ENCODE data around the gene CDCA4. TPM values are rescaled to one million over a fixed set of nuclear protein-coding genes. Genes with fewer than 3 reads are reported as not detected.

CDCA4 gene
- polyA plus RNA-seq, 1 donor, result 12.4 TPM

- Histone ChIP-seq H3K36me3 (ENCODE audit: control insufficient read depth, insufficient read depth, low read length) (no peaks in the 10 kb centered on the region), H3K4me1 (ENCODE audit: control insufficient read depth, insufficient read depth, low read length) (peaks cover 6% of the 10 kb centered on the region), H3K27ac (ENCODE audit: low read length) (no peak overlapping the region), H3K27me3 (ENCODE audit: control insufficient read depth, insufficient read depth, low read length) (no peaks in the 10 kb centered on the region), H3K9me3 (ENCODE audit: control insufficient read depth, low read depth, low read length) (no peaks in the 10 kb centered on the region), H3K4me3 (ENCODE audit: low read length) (no peak overlapping the region)
- no CpG with 5 or more reads among the region's 6 CpGs for WGBS (ENCODE audit: insufficient coverage, low lambda C conversion rate)
- DNase-seq, result no peak
Observed at GRCh38 chr14:105025429-105025828, 4.5 kb upstream of the CDCA4 start.

GRCh38 chr14:105023791-105024480 lies 3.1 kb upstream of the CDCA4 start:
- DNase-seq, result no peak
- no peaks in the 10 kb centered on the region for H3K36me3 ChIP-seq (ENCODE audit: control insufficient read depth, insufficient read depth, low read length)
- no peaks in the 10 kb centered on the region for H3K9me3 ChIP-seq (ENCODE audit: control insufficient read depth, low read depth, low read length)
- H3K4me1 ChIP-seq (ENCODE audit: control insufficient read depth, insufficient read depth, low read length), result peaks cover 19% of the 10 kb centered on the region
- H3K4me3 ChIP-seq (ENCODE audit: low read length), result no peak overlapping the region
- no CpG with 5 or more reads among the region's 4 CpGs for WGBS (ENCODE audit: insufficient coverage, low lambda C conversion rate)
- H3K27me3 ChIP-seq (ENCODE audit: control insufficient read depth, insufficient read depth, low read length), result no peaks in the 10 kb centered on the region
- no peak overlapping the region for H3K27ac ChIP-seq (ENCODE audit: low read length)

DNA sequence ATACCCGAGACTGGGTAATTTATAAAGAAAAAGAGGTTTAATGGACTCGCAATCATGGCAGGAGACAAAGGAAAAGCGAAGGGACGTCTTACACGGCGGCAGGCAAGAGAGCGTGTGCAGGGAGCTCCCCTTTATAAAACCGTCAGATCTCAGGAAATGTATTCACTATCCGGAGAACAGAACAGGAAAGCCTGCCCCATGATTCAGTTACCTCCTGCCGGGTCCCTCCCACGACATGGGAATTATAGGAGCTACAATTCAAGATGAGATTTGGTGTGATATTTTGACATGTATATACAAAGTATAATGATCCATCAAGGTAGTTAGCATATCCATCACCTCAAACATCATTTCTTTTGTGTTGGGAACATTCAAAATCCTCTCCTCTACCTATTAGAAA lies 2.3 kb upstream of the CDCA4 start:
- H3K9me3 ChIP-seq (ENCODE audit: control insufficient read depth, low read depth, low read length), result no peaks in the 10 kb centered on the region
- WGBS (ENCODE audit: insufficient coverage, low lambda C conversion rate), result 100% methylated on average over 5 of the region's 11 CpGs

DNA sequence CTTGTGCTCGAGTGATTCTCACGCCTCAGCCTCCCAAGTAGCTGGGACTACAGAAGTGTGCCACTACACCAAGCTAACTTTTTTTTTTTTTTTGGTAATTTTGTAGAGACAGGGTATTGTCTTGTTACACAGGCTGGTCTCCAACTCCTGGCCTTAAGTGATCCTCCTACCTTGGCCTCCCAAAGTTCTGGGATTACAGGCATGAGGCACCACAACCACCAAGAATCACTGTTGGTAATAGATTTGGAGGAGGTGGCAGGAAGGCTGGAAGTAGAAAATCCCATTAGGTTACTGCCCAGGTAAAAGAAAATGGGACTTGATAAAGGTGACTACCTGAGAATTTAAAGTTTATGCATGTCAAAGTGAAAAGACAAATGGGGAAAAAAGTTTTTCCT lies 1.4 kb upstream of the CDCA4 start:
- Histone ChIP-seq H3K4me1 (ENCODE audit: control insufficient read depth, insufficient read depth, low read length) (peaks cover 19% of the 10 kb centered on the region), H3K9me3 (ENCODE audit: control insufficient read depth, low read depth, low read length) (no peaks in the 10 kb centered on the region), H3K4me3 (ENCODE audit: low read length) (peak overlapping the region; percentile 66), H3K27ac (ENCODE audit: low read length) (no peak overlapping the region), H3K27me3 (ENCODE audit: control insufficient read depth, insufficient read depth, low read length) (no peaks in the 10 kb centered on the region), H3K36me3 (ENCODE audit: control insufficient read depth, insufficient read depth, low read length) (no peaks in the 10 kb centered on the region)
- no peak for DNase-seq
- no CpG with 5 or more reads among the region's 2 CpGs for WGBS (ENCODE audit: insufficient coverage, low lambda C conversion rate)

More for the DNA sequence above, 2.3 kb upstream of the CDCA4 start:
- Histone ChIP-seq H3K36me3 (ENCODE audit: control insufficient read depth, insufficient read depth, low read length) (no peaks in the 10 kb centered on the region), H3K4me3 (ENCODE audit: low read length) (no peak overlapping the region), H3K27me3 (ENCODE audit: control insufficient read depth, insufficient read depth, low read length) (no peaks in the 10 kb centered on the region), H3K4me1 (ENCODE audit: control insufficient read depth, insufficient read depth, low read length) (peaks cover 19% of the 10 kb centered on the region), H3K27ac (ENCODE audit: low read length) (no peak overlapping the region)
- DNase-seq, result no peak

GRCh38 chr14:105021656-105022275 lies 883 bp upstream of the CDCA4 start:
- WGBS (ENCODE audit: insufficient coverage, low lambda C conversion rate), result 0% methylated on average over 1 of the region's 20 CpGs
- Histone ChIP-seq H3K4me1 (ENCODE audit: control insufficient read depth, insufficient read depth, low read length) (peaks cover 19% of the 10 kb centered on the region), H3K36me3 (ENCODE audit: control insufficient read depth, insufficient read depth, low read length) (no peaks in the 10 kb centered on the region), H3K4me3 (ENCODE audit: low read length) (peak overlapping the region; percentile 66), H3K27me3 (ENCODE audit: control insufficient read depth, insufficient read depth, low read length) (no peaks in the 10 kb centered on the region), H3K9me3 (ENCODE audit: control insufficient read depth, low read depth, low read length) (no peaks in the 10 kb centered on the region), H3K27ac (ENCODE audit: low read length) (peak overlapping the region; percentile 90)
- peak; percentile 70 to 85 for DNase-seq

DNA sequence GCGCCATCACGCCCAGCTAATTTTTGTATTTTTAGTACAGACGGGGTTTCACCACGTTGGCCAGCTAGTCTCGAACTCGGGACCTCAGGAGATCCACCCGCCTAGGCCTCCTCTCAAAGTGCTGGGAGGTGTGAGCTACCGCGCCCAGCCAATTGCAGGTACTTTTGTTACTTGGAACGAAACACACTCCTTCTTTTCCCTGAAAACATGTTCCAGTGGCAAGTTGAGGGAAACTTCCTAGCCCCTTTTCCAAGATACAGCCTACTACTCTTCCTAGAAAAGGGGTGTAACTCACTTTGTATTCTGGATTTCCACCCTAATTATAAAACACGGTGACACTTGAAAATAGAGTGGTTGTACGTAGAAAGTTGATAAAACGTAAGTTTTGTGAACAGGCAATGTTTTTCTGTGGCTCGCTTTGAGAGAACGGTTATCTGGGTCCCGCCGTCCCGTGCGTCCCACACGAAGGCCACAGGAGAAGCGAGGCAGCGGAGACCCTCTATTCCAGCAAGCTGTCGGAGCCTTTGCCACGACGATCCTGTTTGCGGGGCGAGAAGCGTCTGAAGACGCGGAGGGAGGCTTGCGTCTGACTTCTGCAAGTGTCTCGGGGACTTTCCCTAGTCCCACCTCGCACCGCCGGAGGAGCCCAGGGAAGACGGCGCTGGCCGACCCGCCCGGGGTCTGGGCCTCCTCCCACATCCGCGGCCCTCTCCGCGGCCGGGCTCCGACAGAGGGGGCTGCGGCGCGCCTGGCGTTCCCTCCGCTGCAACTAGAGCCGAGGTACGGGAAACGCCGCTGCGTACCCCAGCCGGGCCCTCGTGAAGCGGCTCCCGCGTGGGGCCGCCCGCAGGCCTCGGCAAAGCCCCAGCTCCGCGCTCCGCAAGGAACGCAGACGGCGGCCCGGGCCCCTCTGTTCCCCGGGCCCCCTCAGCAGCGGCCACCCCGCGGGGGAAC lies 745 bp downstream of the CDCA4 start:
- H3K4me3 ChIP-seq (ENCODE audit: low read length), result peak overlapping the region; percentile 70
- WGBS (ENCODE audit: insufficient coverage, low lambda C conversion rate), result no CpG with 5 or more reads among the region's 75 CpGs
- DNase-seq, result peak in 1 of 2 donors; percentile 43
- H3K27me3 ChIP-seq (ENCODE audit: control insufficient read depth, insufficient read depth, low read length), result no peaks in the 10 kb centered on the region
- H3K36me3 ChIP-seq (ENCODE audit: control insufficient read depth, insufficient read depth, low read length), result no peaks in the 10 kb centered on the region
- H3K4me1 ChIP-seq (ENCODE audit: control insufficient read depth, insufficient read depth, low read length), result peaks cover 19% of the 10 kb centered on the region
- H3K27ac ChIP-seq (ENCODE audit: low read length), result peak overlapping the region; percentile 71
- H3K9me3 ChIP-seq (ENCODE audit: control insufficient read depth, low read depth, low read length), result no peaks in the 10 kb centered on the region

DNA sequence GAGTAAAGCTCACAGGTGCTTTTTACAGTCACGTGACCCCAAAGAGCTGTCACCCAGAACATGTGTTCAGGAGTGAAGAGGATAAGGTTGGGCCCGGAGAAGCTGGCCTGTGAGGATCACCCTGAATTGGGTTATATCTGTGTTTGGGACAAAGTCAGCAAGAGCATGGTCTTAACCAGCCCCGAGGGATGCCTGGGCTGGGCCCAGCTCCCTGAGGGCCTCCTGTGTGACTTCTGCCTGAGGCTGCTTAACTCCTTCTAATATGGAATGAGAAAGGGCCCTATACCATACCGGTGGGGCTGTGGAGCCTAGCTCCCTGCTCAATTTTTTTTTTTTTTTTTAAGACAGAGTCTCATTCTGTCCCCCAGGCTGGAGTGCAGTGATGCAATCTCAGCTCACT lies 2.5 kb downstream of the CDCA4 start:
- Histone ChIP-seq H3K27me3 (ENCODE audit: control insufficient read depth, insufficient read depth, low read length) (no peaks in the 10 kb centered on the region), H3K4me1 (ENCODE audit: control insufficient read depth, insufficient read depth, low read length) (peaks cover 19% of the 10 kb centered on the region), H3K27ac (ENCODE audit: low read length) (no peak overlapping the region), H3K4me3 (ENCODE audit: low read length) (no peak overlapping the region), H3K36me3 (ENCODE audit: control insufficient read depth, insufficient read depth, low read length) (no peaks in the 10 kb centered on the region), H3K9me3 (ENCODE audit: control insufficient read depth, low read depth, low read length) (no peaks in the 10 kb centered on the region)
- no peak for DNase-seq
- no CpG with 5 or more reads among the region's 4 CpGs for WGBS (ENCODE audit: insufficient coverage, low lambda C conversion rate)

- no peak for DNase-seq
- Histone ChIP-seq H3K27me3 (ENCODE audit: control insufficient read depth, insufficient read depth, low read length) (no peaks in the 10 kb centered on the region), H3K4me1 (ENCODE audit: control insufficient read depth, insufficient read depth, low read length) (peaks cover 13% of the 10 kb centered on the region), H3K9me3 (ENCODE audit: control insufficient read depth, low read depth, low read length) (no peaks in the 10 kb centered on the region), H3K27ac (ENCODE audit: low read length) (no peak overlapping the region), H3K4me3 (ENCODE audit: low read length) (no peak overlapping the region), H3K36me3 (ENCODE audit: control insufficient read depth, insufficient read depth, low read length) (peaks cover 10% of the 10 kb centered on the region)
- WGBS (ENCODE audit: insufficient coverage, low lambda C conversion rate), result no CpG with 5 or more reads among the region's 6 CpGs
Observed at GRCh38 chr14:105015905-105016304, 5.0 kb downstream of the CDCA4 start.

- no peak overlapping the region for H3K4me3 ChIP-seq (ENCODE audit: low read length)
- H3K27ac ChIP-seq (ENCODE audit: low read length), result no peak overlapping the region
- H3K4me1 ChIP-seq (ENCODE audit: control insufficient read depth, insufficient read depth, low read length), result peaks cover 13% of the 10 kb centered on the region
- peaks cover 14% of the 10 kb centered on the region for H3K36me3 ChIP-seq (ENCODE audit: control insufficient read depth, insufficient read depth, low read length)
- WGBS (ENCODE audit: insufficient coverage, low lambda C conversion rate), result no CpG with 5 or more reads among the region's 9 CpGs
- no peaks in the 10 kb centered on the region for H3K9me3 ChIP-seq (ENCODE audit: control insufficient read depth, low read depth, low read length)
- no peaks in the 10 kb centered on the region for H3K27me3 ChIP-seq (ENCODE audit: control insufficient read depth, insufficient read depth, low read length)
- DNase-seq, result no peak
Observed at GRCh38 chr14:105015242-105015641, 5.6 kb downstream of the CDCA4 start.

DNA sequence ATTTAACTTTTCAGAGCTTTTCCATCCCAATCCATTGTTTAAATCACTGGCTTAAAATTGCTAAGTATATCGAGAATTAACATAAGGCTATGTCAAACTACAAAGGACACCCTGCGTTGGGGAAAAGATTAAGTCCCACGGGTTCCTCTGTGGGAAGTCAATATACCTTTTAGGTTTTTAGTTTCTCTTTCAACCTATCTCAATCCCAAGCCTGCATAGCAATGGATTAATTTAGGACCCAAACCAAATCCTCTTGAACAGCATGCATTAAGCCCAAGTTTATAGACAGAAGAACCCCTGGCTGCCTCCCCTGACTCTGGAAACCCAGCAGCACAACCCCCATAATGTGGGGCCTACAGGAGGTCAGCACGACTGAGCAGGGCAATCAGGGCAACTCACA lies 6.3 kb downstream of the CDCA4 start:
- 100% methylated on average over 1 of the region's 4 CpGs for WGBS (ENCODE audit: insufficient coverage, low lambda C conversion rate)
- H3K27me3 ChIP-seq (ENCODE audit: control insufficient read depth, insufficient read depth, low read length), result no peaks in the 10 kb centered on the region
- H3K4me1 ChIP-seq (ENCODE audit: control insufficient read depth, insufficient read depth, low read length), result peaks cover 7% of the 10 kb centered on the region
- H3K4me3 ChIP-seq (ENCODE audit: low read length), result no peak overlapping the region
- H3K9me3 ChIP-seq (ENCODE audit: control insufficient read depth, low read depth, low read length), result no peaks in the 10 kb centered on the region
- peaks cover 20% of the 10 kb centered on the region for H3K36me3 ChIP-seq (ENCODE audit: control insufficient read depth, insufficient read depth, low read length)
- no peak overlapping the region for H3K27ac ChIP-seq (ENCODE audit: low read length)
- DNase-seq, result no peak
